A549 (cell line): ENCODE data around the gene REXO5.

Experiments used
- CBX2 ChIP-seq: fragments of 200-600 bp; sonication (generic); IDR thresholded peaks from 2 replicates; pipeline ENCODE4 v1.6.1; 2016; ENCODE audit warnings: low read depth, mild to moderate bottlenecking, borderline replicate concordance
- CTCF ChIP-seq: fragments of >200 bp; sonication (Bioruptor Twin); formaldehyde crosslinking; IDR thresholded peaks from 3 replicates; pipeline ENCODE4 v1.5.1; 2016
- FOXS1 ChIP-seq: fragments of 250-450 bp; sonication (Bioruptor Pico); IDR thresholded peaks from 2 replicates; pipeline ENCODE4 v1.5.0; 2020; ENCODE audit warnings: mild to moderate bottlenecking, moderate library complexity
- HMGXB4 ChIP-seq: fragments of 250-450 bp; sonication (Bioruptor Pico); IDR thresholded peaks from 2 replicates; pipeline ENCODE4 v1.5.0; 2021; ENCODE audit warnings: mild to moderate bottlenecking, moderate library complexity, borderline replicate concordance
- NFE2L2 ChIP-seq: fragments of 150-350 bp; conservative IDR thresholded peaks from 2 replicates; pipeline ENCODE4 v1.6.1; 2014; ENCODE audit warnings: low read length
- PHF8 ChIP-seq: fragments of 200-600 bp; sonication (generic); IDR thresholded peaks from 2 replicates; pipeline ENCODE4 v1.6.1; 2016; ENCODE audit warnings: low read depth, mild to moderate bottlenecking, antibody characterized with exemption, moderate library complexity, borderline replicate concordance
- POLR2A ChIP-seq: IDR thresholded peaks from 2 replicates; pipeline ENCODE4 v1.6.1; 2012; ENCODE audit warnings: mild to moderate bottlenecking, low read length
- RAD21 ChIP-seq, 2 experiments: fragments of >200 bp in 1 of 2; sonication (Bioruptor Twin) in 1 of 2; formaldehyde crosslinking in 1 of 2; IDR thresholded peaks in 1 of 2; conservative IDR thresholded peaks in 1 of 2; 2 replicates in 1 of 2; 3 replicates in 1 of 2; pipeline ENCODE4 v1.6.1; 2012 to 2018; ENCODE audit warnings: inconsistent platforms in 1 of 2
- RARB ChIP-seq: fragments of 250-450 bp; sonication (Bioruptor Pico); IDR thresholded peaks from 2 replicates; pipeline ENCODE4 v1.8.0; 2021; ENCODE audit warnings: mild to moderate bottlenecking, moderate library complexity
- RFX5 ChIP-seq: fragments of 450-650 bp; IDR thresholded peaks from 2 replicates; pipeline ENCODE4 v1.7.1; 2014; ENCODE audit warnings: antibody characterized with exemption, mild to moderate bottlenecking, moderate library complexity
- SMC3 ChIP-seq: fragments of >200 bp; sonication (Bioruptor Twin); formaldehyde crosslinking; IDR thresholded peaks from 3 replicates; pipeline ENCODE4 v1.6.1; 2018; ENCODE audit warnings: inconsistent platforms
- TF ChIP-seq, protein P1 (sequence below): fragments of >200 bp; sonication (Bioruptor Twin); formaldehyde crosslinking; IDR thresholded peaks from 3 replicates; pipeline ENCODE4 v1.6.1; 2016

GRCh38 chr16:20879175-20880040, 73.1 kb downstream of the REXO5 start:
- TF ChIP-seq SMC3 (no peak), RFX5 (no peak), CTCF (no peak), NFE2L2 (no peak), RAD21 (conservative IDR thresholded peaks at IDR 0.05 in 1 of 2, IDR thresholded peaks at IDR 0.05 in 1 of 2) (no peak), CBX2 (no peak), POLR2A (no peak), HMGXB4 (CRISPR knock-in tag) (no peak), PHF8 (no peak), RARB (CRISPR knock-in tag) (no peak), FOXS1 (CRISPR knock-in tag) (no peak)
- TF ChIP-seq, protein P1, sequence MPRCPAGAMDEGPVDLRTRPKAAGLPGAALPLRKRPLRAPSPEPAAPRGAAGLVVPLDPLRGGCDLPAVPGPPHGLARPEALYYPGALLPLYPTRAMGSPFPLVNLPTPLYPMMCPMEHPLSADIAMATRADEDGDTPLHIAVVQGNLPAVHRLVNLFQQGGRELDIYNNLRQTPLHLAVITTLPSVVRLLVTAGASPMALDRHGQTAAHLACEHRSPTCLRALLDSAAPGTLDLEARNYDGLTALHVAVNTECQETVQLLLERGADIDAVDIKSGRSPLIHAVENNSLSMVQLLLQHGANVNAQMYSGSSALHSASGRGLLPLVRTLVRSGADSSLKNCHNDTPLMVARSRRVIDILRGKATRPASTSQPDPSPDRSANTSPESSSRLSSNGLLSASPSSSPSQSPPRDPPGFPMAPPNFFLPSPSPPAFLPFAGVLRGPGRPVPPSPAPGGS: no peak
